HEK293 (cell line): ENCODE data around the gene UBIAD1.

ENCODE experiments used
- EGR2 ChIP-seq: fragments of 450-650 bp; formaldehyde crosslinking; IDR thresholded peaks from 2 replicates; pipeline ENCODE4 v1.5.1; 2016; ENCODE audit warnings: low read depth, missing biosample characterization, missing genetic modification characterization
- FEZF1 ChIP-seq: fragments of 450-650 bp; formaldehyde crosslinking; IDR thresholded peaks from 2 replicates; pipeline ENCODE4 v1.5.1; 2016; ENCODE audit warnings: missing biosample characterization, missing genetic modification characterization
- GLI2 ChIP-seq: fragments of 450-650 bp; formaldehyde crosslinking; IDR thresholded peaks from 2 replicates; pipeline ENCODE4; 2017; ENCODE audit warnings: missing biosample characterization, missing genetic modification characterization, low read depth, borderline replicate concordance
- GLIS1 ChIP-seq: fragments of 450-650 bp; formaldehyde crosslinking; IDR thresholded peaks from 2 replicates; pipeline ENCODE4 v1.5.1; 2016; ENCODE audit warnings: missing biosample characterization, missing genetic modification characterization
- MEIS1 ChIP-seq: sonication (generic); formaldehyde crosslinking; IDR thresholded peaks from 2 replicates; pipeline ENCODE4 v1.8.1; 2022; ENCODE audit warnings: missing genetic modification reagents, mild to moderate bottlenecking, borderline replicate concordance
- MZF1 ChIP-seq: fragments of 450-650 bp; formaldehyde crosslinking; IDR thresholded peaks from 2 replicates; pipeline ENCODE4 v1.5.1; 2017; ENCODE audit warnings: missing biosample characterization, missing genetic modification characterization, borderline replicate concordance
- OSR2 ChIP-seq: fragments of 450-650 bp; formaldehyde crosslinking; IDR thresholded peaks from 2 replicates; pipeline ENCODE4 v1.5.1; 2016; ENCODE audit warnings: missing biosample characterization, missing genetic modification characterization
- SALL2 ChIP-seq: fragments of 450-650 bp; formaldehyde crosslinking; IDR thresholded peaks from 2 replicates; pipeline ENCODE4 v1.5.0; 2017; ENCODE audit warnings: missing biosample characterization, mild to moderate bottlenecking, missing genetic modification characterization, borderline replicate concordance
- SETDB1 ChIP-seq: IDR thresholded peaks from one replicate; pipeline ENCODE4 v1.6.1; 2017; ENCODE audit warnings: mild to moderate bottlenecking, low read length, moderate library complexity, mixed read lengths; ENCODE audit not compliant: insufficient read length
- SP7 ChIP-seq: fragments of 450-650 bp; formaldehyde crosslinking; IDR thresholded peaks from 2 replicates; pipeline ENCODE4 v1.5.1; 2016; ENCODE audit warnings: missing biosample characterization, missing genetic modification characterization
- WT1 ChIP-seq: fragments of 450-650 bp; formaldehyde crosslinking; IDR thresholded peaks from 2 replicates; pipeline ENCODE4 v1.5.1; 2016; ENCODE audit warnings: missing biosample characterization, missing genetic modification characterization
- YY2 ChIP-seq: fragments of 450-650 bp; formaldehyde crosslinking; IDR thresholded peaks from 2 replicates; pipeline ENCODE4 v1.5.1; 2016; ENCODE audit warnings: missing biosample characterization, missing genetic modification characterization
- ZFP69B ChIP-seq: fragments of 450-650 bp; formaldehyde crosslinking; IDR thresholded peaks from 2 replicates; pipeline ENCODE4 v1.5.1; 2016; ENCODE audit warnings: missing biosample characterization, missing genetic modification characterization
- ZNF146 ChIP-seq: fragments of 450-650 bp; formaldehyde crosslinking; IDR thresholded peaks from 2 replicates; pipeline ENCODE4 v1.5.1; 2016; ENCODE audit warnings: missing biosample characterization, missing genetic modification characterization
- ZNF24 ChIP-seq: fragments of 450-650 bp; formaldehyde crosslinking; IDR thresholded peaks from 2 replicates; pipeline ENCODE4 v1.5.1; 2016; ENCODE audit warnings: missing biosample characterization, missing genetic modification characterization
- ZNF26 ChIP-seq: fragments of 450-650 bp; formaldehyde crosslinking; IDR thresholded peaks from 2 replicates; pipeline ENCODE4 v1.5.1; 2016; ENCODE audit warnings: missing biosample characterization, missing genetic modification characterization
- ZNF391 ChIP-seq: fragments of 450-650 bp; formaldehyde crosslinking; IDR thresholded peaks from 2 replicates; pipeline ENCODE4 v1.5.1; 2016; ENCODE audit warnings: low read depth, missing biosample characterization, missing genetic modification characterization, borderline replicate concordance
- ZNF501 ChIP-seq: fragments of 450-650 bp; formaldehyde crosslinking; IDR thresholded peaks from 2 replicates; pipeline ENCODE4 v1.5.1; 2016; ENCODE audit warnings: missing biosample characterization, missing genetic modification characterization
- ZNF571 ChIP-seq: fragments of 450-650 bp; formaldehyde crosslinking; IDR thresholded peaks from 2 replicates; pipeline ENCODE4 v1.5.0; 2017; ENCODE audit warnings: missing biosample characterization, missing genetic modification characterization
- ZNF600 ChIP-seq: fragments of 450-650 bp; formaldehyde crosslinking; IDR thresholded peaks from 2 replicates; pipeline ENCODE4 v1.5.1; 2016; ENCODE audit warnings: missing biosample characterization, missing genetic modification characterization
- ZNF621 ChIP-seq: fragments of 450-650 bp; formaldehyde crosslinking; IDR thresholded peaks from 2 replicates; pipeline ENCODE4 v1.5.1; 2017; ENCODE audit warnings: missing biosample characterization, missing genetic modification characterization
- ZNF623 ChIP-seq: fragments of 450-650 bp; formaldehyde crosslinking; IDR thresholded peaks from 2 replicates; pipeline ENCODE4 v1.5.1; 2016; ENCODE audit warnings: missing biosample characterization, missing genetic modification characterization
- ZNF624 ChIP-seq: fragments of 450-650 bp; formaldehyde crosslinking; IDR thresholded peaks from 2 replicates; pipeline ENCODE4 v1.5.1; 2017; ENCODE audit warnings: missing biosample characterization, missing genetic modification characterization
- ZNF701 ChIP-seq: fragments of 450-650 bp; formaldehyde crosslinking; IDR thresholded peaks from 2 replicates; pipeline ENCODE4 v1.5.1; 2016; ENCODE audit warnings: missing biosample characterization, missing genetic modification characterization
- ZNF776 ChIP-seq: fragments of 450-650 bp; formaldehyde crosslinking; IDR thresholded peaks from 2 replicates; pipeline ENCODE4 v1.5.0; 2017; ENCODE audit warnings: missing biosample characterization, missing genetic modification characterization, borderline replicate concordance
- ZNF777 ChIP-seq: fragments of 450-650 bp; formaldehyde crosslinking; IDR thresholded peaks from 2 replicates; pipeline ENCODE4 v1.5.1; 2017; ENCODE audit warnings: missing biosample characterization, missing genetic modification characterization, borderline replicate concordance
- ZNF785 ChIP-seq: fragments of 450-650 bp; formaldehyde crosslinking; IDR thresholded peaks from 2 replicates; pipeline ENCODE4 v1.5.1; 2016; ENCODE audit warnings: missing biosample characterization, missing genetic modification characterization
- ZXDB ChIP-seq: fragments of 450-650 bp; formaldehyde crosslinking; IDR thresholded peaks from 2 replicates; pipeline ENCODE4 v1.5.1; 2016; ENCODE audit warnings: missing biosample characterization, missing genetic modification characterization
- TF ChIP-seq, protein P1 (sequence below): fragments of 450-650 bp; formaldehyde crosslinking; IDR thresholded peaks from 2 replicates; pipeline ENCODE4 v1.5.1; 2016; ENCODE audit warnings: missing biosample characterization, missing genetic modification characterization, borderline replicate concordance
- TF ChIP-seq, protein P2 (sequence below): fragments of 450-650 bp; formaldehyde crosslinking; IDR thresholded peaks from 2 replicates; pipeline ENCODE4 v1.5.1; 2017; ENCODE audit warnings: missing biosample characterization, missing genetic modification characterization
- TF ChIP-seq, protein P3 (sequence below): fragments of 450-650 bp; formaldehyde crosslinking; IDR thresholded peaks from 2 replicates; pipeline ENCODE4 v1.5.1; 2016; ENCODE audit warnings: missing biosample characterization, missing genetic modification characterization
- TF ChIP-seq, protein P4 (sequence below): fragments of 450-650 bp; formaldehyde crosslinking; IDR thresholded peaks from 2 replicates; pipeline ENCODE4 v1.5.1; 2016; ENCODE audit warnings: missing biosample characterization, missing genetic modification characterization, low read depth

The UBIAD1 gene

GRCh38 chr1:11281518-11282331, 8.7 kb downstream of the UBIAD1 start (continued):
- TF ChIP-seq ZNF26 (tag by site-specific recombination) (no peak), ZNF501 (tag by site-specific recombination) (no peak), EGR2 (tag by site-specific recombination) (no peak), OSR2 (0 out of 2 replicates have a peak, but pooled peaks have one; percentile 45), ZNF776 (tag by site-specific recombination) (no peak), MZF1 (tag by site-specific recombination) (no peak), ZNF24 (tag by site-specific recombination) (no peak), ZNF624 (tag by site-specific recombination) (no peak), ZNF701 (tag by site-specific recombination) (no peak), ZNF600 (tag by site-specific recombination) (peak; percentile 30; the same call in 1 of the 2 replicates), GLI2 (no peak), SALL2 (tag by site-specific recombination) (no peak), ZNF391 (tag by site-specific recombination) (no peak), SETDB1 (no peak), ZXDB (tag by site-specific recombination) (no peak; the same call in 1 of the 2 replicates), ZNF571 (tag by site-specific recombination) (no peak), MEIS1 (no peak), YY2 (tag by site-specific recombination) (no peak), ZNF785 (tag by site-specific recombination) (no peak), FEZF1 (tag by site-specific recombination) (peak; percentile 62), ZNF777 (no peak), WT1 (peak; percentile 22; the same call in 1 of the 2 replicates), ZNF623 (tag by site-specific recombination) (no peak), SP7 (tag by site-specific recombination) (no peak), ZNF146 (no peak), GLIS1 (tag by site-specific recombination) (no peak), ZFP69B (tag by site-specific recombination) (0 out of 2 replicates have a peak, but pooled peaks have one; percentile 12), ZNF621 (no peak)
- TF ChIP-seq, protein P1, sequence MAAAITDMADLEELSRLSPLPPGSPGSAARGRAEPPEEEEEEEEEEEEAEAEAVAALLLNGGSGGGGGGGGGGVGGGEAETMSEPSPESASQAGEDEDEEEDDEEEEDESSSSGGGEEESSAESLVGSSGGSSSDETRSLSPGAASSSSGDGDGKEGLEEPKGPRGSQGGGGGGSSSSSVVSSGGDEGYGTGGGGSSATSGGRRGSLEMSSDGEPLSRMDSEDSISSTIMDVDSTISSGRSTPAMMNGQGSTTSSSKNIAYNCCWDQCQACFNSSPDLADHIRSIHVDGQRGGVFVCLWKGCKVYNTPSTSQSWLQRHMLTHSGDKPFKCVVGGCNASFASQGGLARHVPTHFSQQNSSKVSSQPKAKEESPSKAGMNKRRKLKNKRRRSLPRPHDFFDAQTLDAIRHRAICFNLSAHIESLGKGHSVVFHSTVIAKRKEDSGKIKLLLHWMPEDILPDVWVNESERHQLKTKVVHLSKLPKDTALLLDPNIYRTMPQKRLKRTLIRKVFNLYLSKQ, result no peak
- TF ChIP-seq, protein P2, sequence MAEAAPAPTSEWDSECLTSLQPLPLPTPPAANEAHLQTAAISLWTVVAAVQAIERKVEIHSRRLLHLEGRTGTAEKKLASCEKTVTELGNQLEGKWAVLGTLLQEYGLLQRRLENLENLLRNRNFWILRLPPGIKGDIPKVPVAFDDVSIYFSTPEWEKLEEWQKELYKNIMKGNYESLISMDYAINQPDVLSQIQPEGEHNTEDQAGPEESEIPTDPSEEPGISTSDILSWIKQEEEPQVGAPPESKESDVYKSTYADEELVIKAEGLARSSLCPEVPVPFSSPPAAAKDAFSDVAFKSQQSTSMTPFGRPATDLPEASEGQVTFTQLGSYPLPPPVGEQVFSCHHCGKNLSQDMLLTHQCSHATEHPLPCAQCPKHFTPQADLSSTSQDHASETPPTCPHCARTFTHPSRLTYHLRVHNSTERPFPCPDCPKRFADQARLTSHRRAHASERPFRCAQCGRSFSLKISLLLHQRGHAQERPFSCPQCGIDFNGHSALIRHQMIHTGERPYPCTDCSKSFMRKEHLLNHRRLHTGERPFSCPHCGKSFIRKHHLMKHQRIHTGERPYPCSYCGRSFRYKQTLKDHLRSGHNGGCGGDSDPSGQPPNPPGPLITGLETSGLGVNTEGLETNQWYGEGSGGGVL, result no peak
- TF ChIP-seq, protein P3, sequence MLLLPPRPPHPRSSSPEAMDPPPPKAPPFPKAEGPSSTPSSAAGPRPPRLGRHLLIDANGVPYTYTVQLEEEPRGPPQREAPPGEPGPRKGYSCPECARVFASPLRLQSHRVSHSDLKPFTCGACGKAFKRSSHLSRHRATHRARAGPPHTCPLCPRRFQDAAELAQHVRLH (tag by site-specific recombination), result no peak
- TF ChIP-seq, protein P4, sequence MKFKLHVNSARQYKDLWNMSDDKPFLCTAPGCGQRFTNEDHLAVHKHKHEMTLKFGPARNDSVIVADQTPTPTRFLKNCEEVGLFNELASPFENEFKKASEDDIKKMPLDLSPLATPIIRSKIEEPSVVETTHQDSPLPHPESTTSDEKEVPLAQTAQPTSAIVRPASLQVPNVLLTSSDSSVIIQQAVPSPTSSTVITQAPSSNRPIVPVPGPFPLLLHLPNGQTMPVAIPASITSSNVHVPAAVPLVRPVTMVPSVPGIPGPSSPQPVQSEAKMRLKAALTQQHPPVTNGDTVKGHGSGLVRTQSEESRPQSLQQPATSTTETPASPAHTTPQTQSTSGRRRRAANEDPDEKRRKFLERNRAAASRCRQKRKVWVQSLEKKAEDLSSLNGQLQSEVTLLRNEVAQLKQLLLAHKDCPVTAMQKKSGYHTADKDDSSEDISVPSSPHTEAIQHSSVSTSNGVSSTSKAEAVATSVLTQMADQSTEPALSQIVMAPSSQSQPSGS (tag by site-specific recombination), result no peak
